Keratinocyte (primary cell): ENCODE measurements around the gene PTPRN2. TPM values are rescaled to one million over a fixed set of nuclear protein-coding genes. Genes with fewer than 3 reads are reported as not detected.
"Not testable (repeated sequence)": the region's sequence is repeated elsewhere in the genome, so short reads cannot be mapped to it uniquely, and the experiment has no call there.

ENCODE experiments used
- DNase-seq: peaks from one replicate; pipeline ENCODE4 v3.0.0-alpha.2; 2011; ENCODE audit warnings: low read depth, missing footprints, low spot score
- FAIRE-seq: peaks from 2 replicates; lab custom pipeline; 2011; peaks lifted over from hg19 to GRCh38; lab: Jason Lieb, UNC
- H2AFZ ChIP-seq: 2 replicates; pipeline ENCODE4 v1.6.0; 2012; ENCODE audit warnings: low read length, control low read depth, inconsistent platforms; ENCODE audit not compliant: control insufficient read depth
- H3K27ac ChIP-seq: 2 replicates; pipeline ENCODE4 v1.5.1; 2011; ENCODE audit warnings: low read length; ENCODE audit not compliant: control insufficient read depth, insufficient read depth
- H3K27me3 ChIP-seq: 3 replicates; pipeline ENCODE4 v1.6.0; 2011; ENCODE audit warnings: low read length; ENCODE audit not compliant: control insufficient read depth, insufficient read depth; ENCODE audit errors: extremely low read depth
- H3K36me3 ChIP-seq, 2 experiments: 2 replicates in 1 of 2; 3 replicates in 1 of 2; pipeline ENCODE4 v1.5.1; 2011; ENCODE audit warnings: low read length in 2 of 2, mild to moderate bottlenecking in 1 of 2; ENCODE audit not compliant: control insufficient read depth in 2 of 2, insufficient read depth in 2 of 2; ENCODE audit errors: extremely low read depth in 1 of 2
- H3K4me1 ChIP-seq: 3 replicates; pipeline ENCODE4 v1.5.1; 2011; ENCODE audit warnings: low read length; ENCODE audit not compliant: control insufficient read depth, insufficient read depth; ENCODE audit errors: extremely low read depth
- H3K4me2 ChIP-seq: 3 replicates; pipeline ENCODE4 v1.6.0; 2011; ENCODE audit warnings: low read depth, low read length; ENCODE audit not compliant: control insufficient read depth, insufficient read depth; ENCODE audit errors: extremely low read depth
- H3K4me3 ChIP-seq, 3 experiments: fragments of 200-600 bp in 1 of 3; sonication (generic) in 1 of 3; 2 replicates in 2 of 3; 3 replicates in 1 of 3; pipeline ENCODE4 v1.5.1; 2011 to 2016; ENCODE audit warnings: low read length in 3 of 3, mild to moderate bottlenecking in 3 of 3, control low read depth in 2 of 3, inconsistent platforms in 1 of 3, low read depth in 1 of 3, mixed read lengths in 1 of 3, mixed run types in 1 of 3, moderate library complexity in 1 of 3; ENCODE audit not compliant: control insufficient read depth in 2 of 3, insufficient read depth in 2 of 3; ENCODE audit errors: extremely low read depth in 1 of 3
- H3K79me2 ChIP-seq: 2 replicates; pipeline ENCODE4 v1.6.0; 2012; ENCODE audit warnings: low read length; ENCODE audit not compliant: control insufficient read depth, insufficient read depth
- H3K9ac ChIP-seq: 3 replicates; pipeline ENCODE4 v1.6.0; 2011; ENCODE audit warnings: low read length; ENCODE audit not compliant: control insufficient read depth, insufficient read depth; ENCODE audit errors: extremely low read depth
- H3K9me1 ChIP-seq: 3 replicates; pipeline ENCODE4 v1.6.0; 2011; ENCODE audit warnings: low read length; ENCODE audit not compliant: control insufficient read depth, insufficient read depth; ENCODE audit errors: extremely low read depth
- H3K9me3 ChIP-seq: 2 replicates; pipeline ENCODE4 v1.5.1; 2012; ENCODE audit warnings: low read depth, low read length; ENCODE audit not compliant: control insufficient read depth
- H4K20me1 ChIP-seq: 3 replicates; pipeline ENCODE4 v1.6.0; 2011; ENCODE audit warnings: low read length; ENCODE audit not compliant: control insufficient read depth, insufficient read depth; ENCODE audit errors: extremely low read depth
- EZH2 ChIP-seq: IDR thresholded peaks from one replicate; pipeline ENCODE4 v1.6.1; 2012; ENCODE audit warnings: inconsistent platforms, mild to moderate bottlenecking, low read length, moderate library complexity
- dilution Hi-C: fragments of 300-500 bp; cut with MboI; formaldehyde crosslinking; loops from one replicate; pipeline ENCODE4 v1.7.0; 2020; ENCODE audit warnings: low sequenced_read_pairs; ENCODE audit not compliant: extremely low pct_ligation_motif_present
- polyA plus RNA-seq, 5 experiments: library from polyadenylated mRNA; depleted of rRNA in 3 of 5; stranded (reverse) in 3 of 5; stranded (forward) in 1 of 5; unstranded in 1 of 5; fragments of >200 nt; gene quantifications; 1 replicate in 1 of 5; 2 replicates in 3 of 5; 3 replicates in 1 of 5; pipeline versions ENCODE4 v1.2.1 to v1.2.3, GENCODE V29; 2011 to 2012; ENCODE audit warnings: missing spikeins in 2 of 5, low read depth in 1 of 5, low replicate concordance in 1 of 5
- TF ChIP-seq, protein P1 (sequence below), 3 experiments: IDR thresholded peaks in 1 of 3; conservative IDR thresholded peaks in 1 of 3; optimal IDR thresholded peaks in 1 of 3; 2 replicates in 2 of 3; 3 replicates in 1 of 3; pipeline versions ENCODE3 to v1.5.1; 2011; ENCODE audit warnings: low read length in 3 of 3, mild to moderate bottlenecking in 3 of 3, moderate library complexity in 2 of 3, control low read depth in 1 of 3, inconsistent platforms in 1 of 3; ENCODE audit not compliant: insufficient read depth in 2 of 3; ENCODE audit errors: extremely low read depth in 1 of 3

Gene PTPRN2
- polyA plus RNA-seq, 1 donor (not counting 4 experiments of a cell fraction or from before 2014, with no cell fraction given): not detected

GRCh38 chr7:157936976-157937375 lies 650.6 kb downstream of the PTPRN2 start:
- Histone ChIP-seq H3K27ac (no peak overlapping the region), H3K27me3 (no peaks in the 10 kb centered on the region), H4K20me1 (no peaks in the 10 kb centered on the region), H3K79me2 (no peaks in the 10 kb centered on the region), H3K9me1 (no peaks in the 10 kb centered on the region), H2AFZ (no peak overlapping the region), H3K4me2 (no peak overlapping the region), H3K4me3 (no peak overlapping the region), H3K9ac (no peak overlapping the region), H3K9me3 (peaks cover 40% of the 10 kb centered on the region), H3K36me3 (no peaks in the 10 kb centered on the region), H3K4me1 (no peaks in the 10 kb centered on the region)
- dilution Hi-C loops: no loop called here
- DNase-seq (no peak), FAIRE-seq (no peak)
- TF ChIP-seq, protein P1, sequence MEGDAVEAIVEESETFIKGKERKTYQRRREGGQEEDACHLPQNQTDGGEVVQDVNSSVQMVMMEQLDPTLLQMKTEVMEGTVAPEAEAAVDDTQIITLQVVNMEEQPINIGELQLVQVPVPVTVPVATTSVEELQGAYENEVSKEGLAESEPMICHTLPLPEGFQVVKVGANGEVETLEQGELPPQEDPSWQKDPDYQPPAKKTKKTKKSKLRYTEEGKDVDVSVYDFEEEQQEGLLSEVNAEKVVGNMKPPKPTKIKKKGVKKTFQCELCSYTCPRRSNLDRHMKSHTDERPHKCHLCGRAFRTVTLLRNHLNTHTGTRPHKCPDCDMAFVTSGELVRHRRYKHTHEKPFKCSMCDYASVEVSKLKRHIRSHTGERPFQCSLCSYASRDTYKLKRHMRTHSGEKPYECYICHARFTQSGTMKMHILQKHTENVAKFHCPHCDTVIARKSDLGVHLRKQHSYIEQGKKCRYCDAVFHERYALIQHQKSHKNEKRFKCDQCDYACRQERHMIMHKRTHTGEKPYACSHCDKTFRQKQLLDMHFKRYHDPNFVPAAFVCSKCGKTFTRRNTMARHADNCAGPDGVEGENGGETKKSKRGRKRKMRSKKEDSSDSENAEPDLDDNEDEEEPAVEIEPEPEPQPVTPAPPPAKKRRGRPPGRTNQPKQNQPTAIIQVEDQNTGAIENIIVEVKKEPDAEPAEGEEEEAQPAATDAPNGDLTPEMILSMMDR (optimal IDR thresholded peaks at IDR 0.05 in 1 of 3, IDR thresholded peaks at IDR 0.05 in 1 of 3, conservative IDR thresholded peaks at IDR 0.05 in 1 of 3; ENCODE audit: extremely low read depth in 1 of 3, insufficient read depth in 2 of 3, low read length in 3 of 3): no peak
- TF ChIP-seq EZH2: no peak

- H3K9ac ChIP-seq, H3K4me3 ChIP-seq, H2AFZ ChIP-seq, H3K79me2 ChIP-seq, H3K4me2 ChIP-seq, FAIRE-seq, H3K27ac ChIP-seq, H3K36me3 ChIP-seq, dilution Hi-C loops, H3K27me3 ChIP-seq, DNase-seq, H4K20me1 ChIP-seq, H3K9me1 ChIP-seq, H3K4me1 ChIP-seq: not testable (repeated sequence)
- H3K9me3 ChIP-seq: peaks cover 46% of the 10 kb centered on the region
These were observed 651.9 kb downstream of the PTPRN2 start for GRCh38 chr7:157935721-157936120.

GRCh38 chr7:157933219-157934155 lies 654.1 kb downstream of the PTPRN2 start:
- H3K4me3 ChIP-seq, DNase-seq, H4K20me1 ChIP-seq, H3K4me1 ChIP-seq, H3K36me3 ChIP-seq, H3K27me3 ChIP-seq, FAIRE-seq, H3K9ac ChIP-seq, dilution Hi-C loops, H3K4me2 ChIP-seq, H2AFZ ChIP-seq, H3K27ac ChIP-seq, H3K79me2 ChIP-seq, H3K9me1 ChIP-seq: not testable (repeated sequence)
- peaks cover 47% of the 10 kb centered on the region for H3K9me3 ChIP-seq
